Testis (tissue), 3 donors: ENCODE data around the gene APOB. TPM values are rescaled to one million over a fixed set of nuclear protein-coding genes. Genes with fewer than 3 reads are reported as not detected.

Source experiments
- DNase-seq: peaks from one replicate; pipeline ENCODE4 v3.0.0-alpha.2; 2019
- H3K27ac ChIP-seq, 2 donors: fragments of 200-600 bp; sonication (generic); one replicate each; pipeline ENCODE4 v1.5.1; 2019
- H3K27me3 ChIP-seq: fragments of 200-600 bp; sonication (generic); one replicate; pipeline ENCODE4 v1.5.1; 2019
- H3K36me3 ChIP-seq: fragments of 200-600 bp; sonication (generic); one replicate; pipeline ENCODE4 v1.5.1; 2017; ENCODE audit warnings: low read depth; ENCODE audit errors: missing control alignments
- H3K4me1 ChIP-seq: fragments of 200-600 bp; sonication (generic); one replicate; pipeline ENCODE4 v1.5.1; 2019
- H3K4me3 ChIP-seq, 2 donors: fragments of 200-600 bp; sonication (generic); one replicate each; pipeline ENCODE4 v1.5.1; 2017 to 2019
- H3K9me3 ChIP-seq: fragments of 200-600 bp; sonication (generic); one replicate; pipeline ENCODE4 v1.5.1; 2017
- CTCF ChIP-seq, 3 experiments: fragments of 450-650 bp in 2 of 3; fragments of 200-600 bp in 1 of 3; sonication (generic) in 1 of 3; IDR thresholded peaks; one replicate each; pipeline ENCODE4 v1.5.1; 2016 to 2019; ENCODE audit warnings: antibody characterized with exemption in 3 of 3, mild to moderate bottlenecking in 2 of 3, moderate library complexity in 1 of 3
- POLR2A ChIP-seq: fragments of 450-650 bp; IDR thresholded peaks from one replicate; pipeline ENCODE4 v1.6.1; 2017; ENCODE audit warnings: antibody characterized with exemption, mild to moderate bottlenecking, moderate library complexity
- WGBS, 2 donors: methylation state at CpG; one replicate each; pipeline ENCODE4 v1.1.5; 2018; 5-methylcytosine and 5-hydroxymethylcytosine counted together
- intact Hi-C: fragments of 100-400 bp; cut with DNase I; formaldehyde crosslinking; loops from one replicate; pipeline ENCODE4 v1.15.1; 2023; ENCODE audit warnings: low total_unique reads
- polyA plus RNA-seq: library from polyadenylated mRNA; stranded (reverse); fragments of 350-450 nt; fragmentation: Illumina TruSeq; extraction: RNeasy Lipid Tissue Mini Kit (QIAGEN cat#74804); gene quantifications from one replicate; pipeline ENCODE4 v1.2.3, GENCODE V29; 2014; ENCODE audit warnings: low read depth, low replicate concordance; ENCODE audit not compliant: insufficient read depth
- total RNA-seq, 2 donors: library from RNA; depleted of rRNA; stranded (reverse); fragments of >200 nt; gene quantifications; one replicate each; pipeline ENCODE4 v1.2.3, GENCODE V29; 2016

The APOB gene
- total and polyA plus RNA-seq, 3 donors from 2014 or later: 0.30 to 0.81 (median 0.39) TPM

GRCh38 chr2:20986024-20986939 lies 57.6 kb downstream of the APOB start:
- Histone ChIP-seq H3K27me3 (no peaks in the 10 kb centered on the region), H3K4me1 (no peaks in the 10 kb centered on the region), H3K36me3 (no peaks in the 10 kb centered on the region), H3K4me3 (no peak overlapping the region), H3K9me3 (no peaks in the 10 kb centered on the region), H3K27ac (no peak overlapping the region)
- WGBS, 2 donors: 75 to 77% methylated on average over 5 of the region's 5 CpGs
- DNase-seq: no peak
- intact Hi-C loops: no loop called here
- no peak for TF ChIP-seq POLR2A
- TF ChIP-seq CTCF (IDR thresholded peaks at IDR 0.05): no peak

- Histone ChIP-seq H3K27me3 (no peaks in the 10 kb centered on the region), H3K27ac (no peak overlapping the region), H3K9me3 (no peaks in the 10 kb centered on the region), H3K4me3 (no peak overlapping the region), H3K4me1 (no peaks in the 10 kb centered on the region), H3K36me3 (no peaks in the 10 kb centered on the region)
- no peak for TF ChIP-seq CTCF (IDR thresholded peaks at IDR 0.05)
- TF ChIP-seq POLR2A: no peak
- WGBS, 2 donors: 37 to 39% methylated on average over 5 of the region's 5 CpGs
- intact Hi-C loops: no loop called here
- DNase-seq: no peak
Observed at GRCh38 chr2:20985062-20985461, 58.8 kb downstream of the APOB start.

- TF ChIP-seq CTCF (IDR thresholded peaks at IDR 0.05) (no peak), POLR2A (no peak)
- Histone ChIP-seq H3K27me3 (no peaks in the 10 kb centered on the region), H3K36me3 (no peaks in the 10 kb centered on the region), H3K4me3 (no peak overlapping the region), H3K4me1 (no peaks in the 10 kb centered on the region), H3K27ac (no peak overlapping the region), H3K9me3 (no peaks in the 10 kb centered on the region)
- intact Hi-C loops: no loop called here
- WGBS, 2 donors: 67 to 72% methylated on average over 8 of the region's 8 CpGs
- no peak for DNase-seq
Observed at GRCh38 chr2:20984408-20984807, 59.5 kb downstream of the APOB start.

- DNase-seq: no peak
- Histone ChIP-seq H3K4me1 (no peaks in the 10 kb centered on the region), H3K9me3 (no peaks in the 10 kb centered on the region), H3K27ac (no peak overlapping the region), H3K4me3 (no peak overlapping the region), H3K36me3 (no peaks in the 10 kb centered on the region), H3K27me3 (no peaks in the 10 kb centered on the region)
- intact Hi-C loops: no loop called here
- WGBS, 2 donors: 52 to 65% methylated on average over 3 of the region's 3 CpGs
- TF ChIP-seq CTCF (IDR thresholded peaks at IDR 0.05): no peak
- no peak for TF ChIP-seq POLR2A
Observed at GRCh38 chr2:20983844-20984243, 60.0 kb downstream of the APOB start.

GRCh38 chr2:20982861-20983260 lies 61.0 kb downstream of the APOB start:
- Histone ChIP-seq H3K27me3 (no peaks in the 10 kb centered on the region), H3K9me3 (no peaks in the 10 kb centered on the region), H3K4me1 (no peaks in the 10 kb centered on the region), H3K4me3 (no peak overlapping the region), H3K36me3 (no peaks in the 10 kb centered on the region), H3K27ac (no peak overlapping the region)
- no peak for TF ChIP-seq CTCF (IDR thresholded peaks at IDR 0.05)
- no peak for TF ChIP-seq POLR2A
- intact Hi-C loops: no loop called here
- DNase-seq: no peak
- WGBS, 2 donors: 52 to 58% methylated on average over 7 of the region's 7 CpGs
